HepG2 (cell line): ENCODE results near the gene JTB. TPM values are rescaled to one million over a fixed set of nuclear protein-coding genes. Genes with fewer than 3 reads are reported as not detected.

Experiments
- FOXK1 ChIP-seq: sonication (generic); formaldehyde crosslinking; IDR thresholded peaks from 2 replicates; pipeline ENCODE4 v1.4.0; 2020; ENCODE audit warnings: low read depth, missing genetic modification reagents, borderline replicate concordance
- HHEX ChIP-seq: IDR thresholded peaks from 2 replicates; pipeline ENCODE4 v1.6.1; 2016; ENCODE audit warnings: control low read depth
- PHF20 ChIP-seq: sonication (generic); formaldehyde crosslinking; IDR thresholded peaks from 2 replicates; pipeline ENCODE4 v1.5.0; 2020; ENCODE audit warnings: mild to moderate bottlenecking, missing genetic modification reagents
- POGZ ChIP-seq: sonication (generic); formaldehyde crosslinking; IDR thresholded peaks from 2 replicates; pipeline ENCODE4 v1.4.0; 2020; ENCODE audit warnings: mild to moderate bottlenecking, missing genetic modification reagents
- PPARG ChIP-seq: conservative IDR thresholded peaks from 2 replicates; pipeline ENCODE4 v1.6.1; 2016; ENCODE audit warnings: missing biosample characterization, missing genetic modification reagents
- SIX4 ChIP-seq: sonication (generic); formaldehyde crosslinking; IDR thresholded peaks from 2 replicates; pipeline ENCODE4 v1.4.0; 2020; ENCODE audit warnings: missing genetic modification reagents
- SMAD1 ChIP-seq: sonication (generic); formaldehyde crosslinking; IDR thresholded peaks from 2 replicates; pipeline ENCODE4 v1.4.0; 2020; ENCODE audit warnings: missing genetic modification reagents, low read depth, mild to moderate bottlenecking, borderline replicate concordance
- SMARCE1 ChIP-seq: fragments of 450-650 bp; IDR thresholded peaks from 2 replicates; pipeline ENCODE4 v1.6.1; 2017; ENCODE audit warnings: borderline replicate concordance
- ZNF17 ChIP-seq: sonication (generic); formaldehyde crosslinking; IDR thresholded peaks from 2 replicates; pipeline ENCODE4 v1.5.0; 2020; ENCODE audit warnings: mild to moderate bottlenecking, missing genetic modification reagents
- ZNF329 ChIP-seq: sonication (generic); formaldehyde crosslinking; IDR thresholded peaks from 2 replicates; pipeline ENCODE4 v1.9.0; 2021; ENCODE audit warnings: low read depth, mild to moderate bottlenecking, missing genetic modification reagents
- ZNF432 ChIP-seq: sonication (generic); formaldehyde crosslinking; IDR thresholded peaks from 2 replicates; pipeline ENCODE4 v1.5.0; 2020; ENCODE audit warnings: missing genetic modification reagents, mild to moderate bottlenecking, borderline replicate concordance
- ZNF44 ChIP-seq: sonication (generic); formaldehyde crosslinking; IDR thresholded peaks from 2 replicates; pipeline ENCODE4 v1.5.1; 2020; ENCODE audit warnings: mild to moderate bottlenecking, missing genetic modification reagents
- ZNF674 ChIP-seq: sonication (generic); formaldehyde crosslinking; IDR thresholded peaks from 2 replicates; pipeline ENCODE4 v1.5.0; 2020; ENCODE audit warnings: low read depth, mild to moderate bottlenecking, missing genetic modification reagents
- ZNF788 ChIP-seq: sonication (generic); formaldehyde crosslinking; IDR thresholded peaks from 2 replicates; pipeline ENCODE4 v1.5.0; 2020; ENCODE audit warnings: mild to moderate bottlenecking, missing genetic modification reagents, borderline replicate concordance
- polyA plus RNA-seq, 8 experiments: library from polyadenylated mRNA; depleted of rRNA in 3 of 8; stranded (reverse) in 7 of 8; unstranded in 1 of 8; fragments of >200 nt; fragmentation: Illumina TruSeq in 4 of 8; extraction: Trizol in 4 of 8; gene quantifications; 2 replicates each; pipeline versions ENCODE4 v1.2.1 to v1.2.3, GENCODE V29; 2011 to 2016; ENCODE audit warnings: low read depth in 4 of 8, missing spikeins in 1 of 8, mixed read lengths in 1 of 8; ENCODE audit not compliant: insufficient read depth in 1 of 8
- total RNA-seq, 5 experiments: library from RNA; depleted of rRNA; stranded (reverse); fragments of >200 nt; fragmentation: Illumina TruSeq; extraction: Trizol; gene quantifications; 2 replicates each; pipeline ENCODE4 v1.2.3, GENCODE V29; 2016; ENCODE audit warnings: low read depth in 1 of 5
- TF ChIP-seq, protein P1 (sequence below): IDR thresholded peaks from 2 replicates; pipeline ENCODE4 v1.6.1; 2016
- TF ChIP-seq, protein P2 (sequence below): sonication (generic); formaldehyde crosslinking; IDR thresholded peaks from 2 replicates; pipeline ENCODE4 v1.4.0; 2020; ENCODE audit warnings: missing genetic modification reagents
- TF ChIP-seq, protein P3 (sequence below): sonication (generic); formaldehyde crosslinking; IDR thresholded peaks from 2 replicates; pipeline ENCODE4 v1.8.0; 2022; ENCODE audit warnings: mild to moderate bottlenecking, missing genetic modification reagents, borderline replicate concordance
- TF ChIP-seq, protein P4 (sequence below): sonication (generic); formaldehyde crosslinking; IDR thresholded peaks from 2 replicates; pipeline ENCODE4 v1.8.1; 2023; ENCODE audit warnings: mild to moderate bottlenecking, missing genetic modification reagents

The JTB gene
- total and polyA plus RNA-seq, 2 of the 13 experiments (the other 11 are each of a cell fraction or from before 2014, with no cell fraction given): 96.7 to 99.2 TPM

DNA sequence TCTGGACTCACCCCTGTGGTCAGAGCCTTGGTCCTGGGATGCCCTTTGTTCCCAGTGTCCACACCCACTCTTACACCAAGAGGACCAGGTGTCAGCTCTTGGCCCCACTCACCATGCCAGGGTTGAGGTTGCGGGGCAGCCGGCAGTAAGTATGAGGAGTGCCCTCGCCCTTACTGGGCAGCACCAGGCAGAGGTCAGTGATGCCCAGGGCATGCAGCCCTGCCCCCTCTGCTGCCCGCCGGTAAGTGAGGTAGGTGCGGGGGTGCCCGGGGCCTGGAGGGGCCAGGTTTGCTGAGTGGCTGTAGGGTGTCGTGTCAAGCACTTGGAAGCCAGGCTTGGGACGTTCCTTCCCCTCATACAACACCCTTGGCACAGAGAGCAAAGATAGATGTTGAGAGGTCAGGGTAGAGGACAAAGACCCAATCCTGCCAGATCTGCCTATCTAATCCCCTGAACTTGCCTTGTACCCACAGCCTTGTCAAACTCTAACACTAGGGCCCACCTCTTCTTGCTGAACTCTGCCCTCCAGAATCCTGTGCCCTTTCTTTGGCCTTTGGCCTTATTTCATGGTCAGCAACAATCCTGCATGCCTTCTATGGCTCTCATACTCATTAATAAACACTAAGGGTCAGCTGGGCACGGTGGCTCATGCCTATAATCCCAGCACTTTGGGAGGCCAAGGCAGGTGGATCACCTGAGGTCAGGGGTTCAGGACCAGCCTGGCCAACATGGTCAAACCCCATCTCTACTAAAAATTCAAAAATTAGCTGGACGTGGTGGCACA is 34.5 kb downstream of the JTB start (continued):
- TF ChIP-seq, protein P1, sequence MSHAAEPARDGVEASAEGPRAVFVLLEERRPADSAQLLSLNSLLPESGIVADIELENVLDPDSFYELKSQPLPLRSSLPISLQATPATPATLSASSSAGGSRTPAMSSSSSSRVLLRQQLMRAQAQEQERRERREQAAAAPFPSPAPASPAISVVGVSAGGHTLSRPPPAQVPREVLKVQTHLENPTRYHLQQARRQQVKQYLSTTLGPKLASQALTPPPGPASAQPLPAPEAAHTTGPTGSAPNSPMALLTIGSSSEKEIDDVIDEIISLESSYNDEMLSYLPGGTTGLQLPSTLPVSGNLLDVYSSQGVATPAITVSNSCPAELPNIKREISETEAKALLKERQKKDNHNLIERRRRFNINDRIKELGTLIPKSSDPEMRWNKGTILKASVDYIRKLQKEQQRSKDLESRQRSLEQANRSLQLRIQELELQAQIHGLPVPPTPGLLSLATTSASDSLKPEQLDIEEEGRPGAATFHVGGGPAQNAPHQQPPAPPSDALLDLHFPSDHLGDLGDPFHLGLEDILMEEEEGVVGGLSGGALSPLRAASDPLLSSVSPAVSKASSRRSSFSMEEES (CRISPR knock-in tag): no peak
- TF ChIP-seq, protein P2, sequence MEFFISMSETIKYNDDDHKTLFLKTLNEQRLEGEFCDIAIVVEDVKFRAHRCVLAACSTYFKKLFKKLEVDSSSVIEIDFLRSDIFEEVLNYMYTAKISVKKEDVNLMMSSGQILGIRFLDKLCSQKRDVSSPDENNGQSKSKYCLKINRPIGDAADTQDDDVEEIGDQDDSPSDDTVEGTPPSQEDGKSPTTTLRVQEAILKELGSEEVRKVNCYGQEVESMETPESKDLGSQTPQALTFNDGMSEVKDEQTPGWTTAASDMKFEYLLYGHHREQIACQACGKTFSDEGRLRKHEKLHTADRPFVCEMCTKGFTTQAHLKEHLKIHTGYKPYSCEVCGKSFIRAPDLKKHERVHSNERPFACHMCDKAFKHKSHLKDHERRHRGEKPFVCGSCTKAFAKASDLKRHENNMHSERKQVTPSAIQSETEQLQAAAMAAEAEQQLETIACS (CRISPR knock-in tag): no peak
- TF ChIP-seq ZNF674 (CRISPR knock-in tag) (no peak), HHEX (CRISPR knock-in tag) (no peak), SMAD1 (no peak), SIX4 (CRISPR knock-in tag) (no peak), PHF20 (no peak), ZNF329 (CRISPR knock-in tag) (no peak), ZNF44 (0 out of 2 replicates have a peak, but pooled peaks have one; percentile 32), SMARCE1 (no peak), ZNF432 (CRISPR knock-in tag) (no peak), ZNF17 (CRISPR knock-in tag) (no peak), ZNF788 (no peak), POGZ (CRISPR knock-in tag) (no peak), PPARG (0 out of 2 replicates have a peak, but pooled peaks have one; percentile 21), FOXK1 (no peak)
- TF ChIP-seq, protein P3, sequence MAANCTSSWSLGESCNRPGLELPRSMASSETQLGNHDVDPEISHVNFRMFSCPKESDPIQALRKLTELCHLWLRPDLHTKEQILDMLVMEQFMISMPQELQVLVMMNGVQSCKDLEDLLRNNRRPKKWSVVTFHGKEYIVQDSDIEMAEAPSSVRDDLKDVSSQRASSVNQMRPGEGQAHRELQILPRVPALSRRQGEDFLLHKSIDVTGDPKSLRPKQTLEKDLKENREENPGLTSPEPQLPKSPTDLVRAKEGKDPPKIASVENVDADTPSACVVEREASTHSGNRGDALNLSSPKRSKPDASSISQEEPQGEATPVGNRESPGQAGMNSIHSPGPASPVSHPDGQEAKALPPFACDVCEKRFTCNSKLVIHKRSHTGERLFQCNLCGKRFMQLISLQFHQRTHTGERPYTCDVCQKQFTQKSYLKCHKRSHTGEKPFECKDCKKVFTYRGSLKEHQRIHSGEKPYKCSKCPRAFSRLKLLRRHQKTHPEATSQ (CRISPR knock-in tag): no peak
- TF ChIP-seq, protein P4, sequence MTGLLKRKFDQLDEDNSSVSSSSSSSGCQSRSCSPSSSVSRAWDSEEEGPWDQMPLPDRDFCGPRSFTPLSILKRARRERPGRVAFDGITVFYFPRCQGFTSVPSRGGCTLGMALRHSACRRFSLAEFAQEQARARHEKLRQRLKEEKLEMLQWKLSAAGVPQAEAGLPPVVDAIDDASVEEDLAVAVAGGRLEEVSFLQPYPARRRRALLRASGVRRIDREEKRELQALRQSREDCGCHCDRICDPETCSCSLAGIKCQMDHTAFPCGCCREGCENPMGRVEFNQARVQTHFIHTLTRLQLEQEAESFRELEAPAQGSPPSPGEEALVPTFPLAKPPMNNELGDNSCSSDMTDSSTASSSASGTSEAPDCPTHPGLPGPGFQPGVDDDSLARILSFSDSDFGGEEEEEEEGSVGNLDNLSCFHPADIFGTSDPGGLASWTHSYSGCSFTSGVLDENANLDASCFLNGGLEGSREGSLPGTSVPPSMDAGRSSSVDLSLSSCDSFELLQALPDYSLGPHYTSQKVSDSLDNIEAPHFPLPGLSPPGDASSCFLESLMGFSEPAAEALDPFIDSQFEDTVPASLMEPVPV: no peak
